Spleen (tissue), 7 donors: ENCODE results near the gene SZRD1.

ENCODE experiments used
- POLR2A ChIP-seq, 3 donors: fragments of 450-650 bp; IDR thresholded peaks; one replicate each; pipeline ENCODE4 v1.5.1; 2017; ENCODE audit warnings: antibody characterized with exemption in 3 of 3, mild to moderate bottlenecking in 1 of 3
- POLR2AphosphoS5 ChIP-seq, 3 donors: sonication (generic); formaldehyde crosslinking; IDR thresholded peaks; one replicate each; pipeline ENCODE4 v1.5.1; 2017; ENCODE audit warnings: antibody characterized with exemption in 3 of 3
- TF ChIP-seq, protein P1 (sequence below), 11 experiments: fragments of 200-600 bp in 7 of 11; fragments of 450-650 bp in 4 of 11; sonication (generic) in 4 of 11; IDR thresholded peaks in 8 of 11; conservative IDR thresholded peaks in 3 of 11; 1 replicate in 7 of 11; 2 replicates in 4 of 11; pipeline versions ENCODE4 v1.4.0 to v1.8.0; 2016 to 2021; ENCODE audit warnings: antibody characterized with exemption in 11 of 11, inconsistent platforms in 4 of 11, mild to moderate bottlenecking in 1 of 11
- donor health status: DM: no; HTN: no; CAD: no; lungs with moderate emphysema.
- donor health status: DM: no; HTN: no; CAD: no.
- donor health status: DM: no; HTN: no; CAD: no.

DNA sequence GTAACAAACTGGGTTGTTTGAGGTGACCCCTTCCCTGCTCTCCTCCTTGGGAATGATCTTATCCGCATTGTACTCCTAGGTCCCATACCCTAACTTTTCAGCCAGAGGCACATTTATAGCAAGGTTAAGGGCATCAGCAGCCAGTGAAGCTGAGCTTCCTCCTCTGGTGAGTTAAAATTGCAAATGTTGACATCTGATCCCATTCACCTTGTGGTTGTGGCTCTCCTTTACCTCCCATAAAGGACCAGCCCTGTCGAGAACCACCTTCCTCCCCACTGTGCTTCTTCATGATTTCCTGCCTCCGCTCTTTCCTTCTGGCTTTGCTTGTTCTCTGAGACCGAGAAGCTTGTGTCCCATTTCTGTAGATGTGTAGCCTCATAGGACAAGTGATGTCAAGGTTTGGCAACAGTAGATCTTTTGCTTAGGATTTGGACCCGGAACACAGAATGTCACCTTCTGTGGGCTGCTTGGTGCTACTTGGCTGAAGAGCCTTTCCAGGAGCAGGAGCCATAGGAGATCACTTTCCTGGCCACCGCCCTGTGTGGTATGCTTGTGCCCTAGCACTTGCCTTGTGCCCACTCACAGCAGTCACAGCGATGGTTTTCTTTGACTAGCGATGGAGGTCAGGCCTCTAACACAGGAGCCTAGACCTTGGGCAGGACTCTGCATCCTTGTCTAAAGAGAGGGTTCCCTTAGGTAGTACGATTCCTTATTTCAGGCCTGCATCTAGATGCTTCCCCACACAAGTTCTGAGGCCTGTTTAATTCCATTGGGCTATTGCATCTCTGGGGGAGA, 18.8 kb downstream of the SZRD1 start:
- TF ChIP-seq POLR2AphosphoS5 (IDR thresholded peaks at IDR 0.05), result no peak
- TF ChIP-seq, protein P1, sequence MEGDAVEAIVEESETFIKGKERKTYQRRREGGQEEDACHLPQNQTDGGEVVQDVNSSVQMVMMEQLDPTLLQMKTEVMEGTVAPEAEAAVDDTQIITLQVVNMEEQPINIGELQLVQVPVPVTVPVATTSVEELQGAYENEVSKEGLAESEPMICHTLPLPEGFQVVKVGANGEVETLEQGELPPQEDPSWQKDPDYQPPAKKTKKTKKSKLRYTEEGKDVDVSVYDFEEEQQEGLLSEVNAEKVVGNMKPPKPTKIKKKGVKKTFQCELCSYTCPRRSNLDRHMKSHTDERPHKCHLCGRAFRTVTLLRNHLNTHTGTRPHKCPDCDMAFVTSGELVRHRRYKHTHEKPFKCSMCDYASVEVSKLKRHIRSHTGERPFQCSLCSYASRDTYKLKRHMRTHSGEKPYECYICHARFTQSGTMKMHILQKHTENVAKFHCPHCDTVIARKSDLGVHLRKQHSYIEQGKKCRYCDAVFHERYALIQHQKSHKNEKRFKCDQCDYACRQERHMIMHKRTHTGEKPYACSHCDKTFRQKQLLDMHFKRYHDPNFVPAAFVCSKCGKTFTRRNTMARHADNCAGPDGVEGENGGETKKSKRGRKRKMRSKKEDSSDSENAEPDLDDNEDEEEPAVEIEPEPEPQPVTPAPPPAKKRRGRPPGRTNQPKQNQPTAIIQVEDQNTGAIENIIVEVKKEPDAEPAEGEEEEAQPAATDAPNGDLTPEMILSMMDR (IDR thresholded peaks at IDR 0.05 in 8 of 11, conservative IDR thresholded peaks at IDR 0.05 in 3 of 11), result no peak
- no peak for TF ChIP-seq POLR2A (IDR thresholded peaks at IDR 0.05)
